ENCODE data around the gene SPATA4.
A peak's percentile ranks its signal among the peaks of the same experiment; 100 is the strongest.
"Not testable (repeated sequence)": the region's sequence is repeated elsewhere in the genome, so short reads cannot be mapped to it uniquely, and the experiment has no call there.

The SPATA4 gene

GRCh38 chr4:176195184-176195978 is at the start of gene SPATA4:
SPATA4 (minus strand) TSS chr4:176195585; CDS start chr4:176195562, 23 bp downstream.
- DNase-seq (ENCODE audit: low read depth in 2 of 2), result peak; percentile 66 to 74

- DNase-seq (ENCODE audit: low read depth in 2 of 2), result no peak
Measured at GRCh38 chr4:176242764-176243347, 47.5 kb upstream of the SPATA4 start.

GRCh38 chr4:176241703-176242102 is 46.3 kb upstream of the SPATA4 start:
- DNase-seq (ENCODE audit: low read depth in 2 of 2), result no peak

- DNase-seq (ENCODE audit: low read depth in 2 of 2), result no peak
Measured at GRCh38 chr4:176238826-176239225, 43.4 kb upstream of the SPATA4 start.

- peak; percentile 37 to 49 for DNase-seq (ENCODE audit: low read depth in 2 of 2)
Measured at GRCh38 chr4:176238157-176238610, 42.8 kb upstream of the SPATA4 start.

GRCh38 chr4:176236946-176237345 is 41.6 kb upstream of the SPATA4 start:
- no peak for DNase-seq (ENCODE audit: low read depth in 2 of 2)

- no peak for DNase-seq (ENCODE audit: low read depth in 2 of 2)
Measured at GRCh38 chr4:176230836-176231235, 35.5 kb upstream of the SPATA4 start.

GRCh38 chr4:176229645-176230044 is 34.3 kb upstream of the SPATA4 start:
- no peak for DNase-seq (ENCODE audit: low read depth in 2 of 2)

GRCh38 chr4:176226736-176227135 is 31.4 kb upstream of the SPATA4 start:
- DNase-seq (ENCODE audit: low read depth in 2 of 2), result no peak

GRCh38 chr4:176223561-176223960 is 28.2 kb upstream of the SPATA4 start:
- DNase-seq (ENCODE audit: low read depth in 2 of 2), result no peak

- no peak for DNase-seq (ENCODE audit: low read depth in 2 of 2)
Measured at GRCh38 chr4:176222149-176222548, 26.8 kb upstream of the SPATA4 start.

- DNase-seq (ENCODE audit: low read depth in 2 of 2), result no peak
Measured at GRCh38 chr4:176217510-176217909, 22.1 kb upstream of the SPATA4 start.

- not testable (repeated sequence) for DNase-seq (ENCODE audit: low read depth in 2 of 2)
Measured at GRCh38 chr4:176212351-176212750, 17.0 kb upstream of the SPATA4 start.

GRCh38 chr4:176210579-176211296 is 15.4 kb upstream of the SPATA4 start:
- no peak for DNase-seq (ENCODE audit: low read depth in 2 of 2)

GRCh38 chr4:176210101-176210500 is 14.7 kb upstream of the SPATA4 start:
- no peak for DNase-seq (ENCODE audit: low read depth in 2 of 2)

- no peak for DNase-seq (ENCODE audit: low read depth in 2 of 2)
Measured at GRCh38 chr4:176209535-176209934, 14.2 kb upstream of the SPATA4 start.

- no peak for DNase-seq (ENCODE audit: low read depth in 2 of 2)
Measured at GRCh38 chr4:176207839-176208238, 12.5 kb upstream of the SPATA4 start.

- DNase-seq (ENCODE audit: low read depth in 2 of 2), result no peak
Measured at GRCh38 chr4:176205299-176205698, 9.9 kb upstream of the SPATA4 start.

GRCh38 chr4:176198316-176198903 is 3.0 kb upstream of the SPATA4 start:
- DNase-seq (ENCODE audit: low read depth in 2 of 2), result no peak

GRCh38 chr4:176193938-176194337 is 1.4 kb downstream of the SPATA4 start:
- DNase-seq (ENCODE audit: low read depth in 2 of 2), result no peak

- DNase-seq (ENCODE audit: low read depth in 2 of 2), result no peak
Measured at GRCh38 chr4:176193126-176193525, 2.3 kb downstream of the SPATA4 start.

- no peak for DNase-seq (ENCODE audit: low read depth in 2 of 2)
Measured at GRCh38 chr4:176191974-176192373, 3.4 kb downstream of the SPATA4 start.
